CD4-positive, alpha-beta memory T cell (primary cell): ENCODE data around the gene MAP2K7. TPM values are rescaled to one million over a fixed set of nuclear protein-coding genes. Genes with fewer than 3 reads are reported as not detected.

Experiments
- CTCF ChIA-PET: fragments of 350-600 bp; sonication (Branson Sonifier 250); formaldehyde crosslinking; loops from one replicate; lab custom pipeline; 2021; ENCODE audit warnings: inconsistent platforms; ENCODE audit not compliant: partially characterized antibody; lab: Charles Lee
- POLR2A ChIA-PET: fragments of 350-600 bp; sonication (Branson Sonifier 250); formaldehyde crosslinking; loops from one replicate; lab custom pipeline; 2021; ENCODE audit not compliant: partially characterized antibody; lab: Charles Lee
- DNase-seq, 5 donors: peaks; one replicate each; pipeline versions ENCODE4 v3.0.0 to v3.0.0-alpha.2; 2020 to 2022; ENCODE audit warnings: mixed read lengths in 1 of 5
- H3K27ac ChIP-seq: one replicate; pipeline ENCODE4 v1.7.0; 2013; ENCODE audit warnings: low read depth, low read length
- H3K27me3 ChIP-seq: 2 replicates; pipeline ENCODE4 v1.7.0; 2013; ENCODE audit warnings: mild to moderate bottlenecking, low read length, moderate library complexity; ENCODE audit not compliant: insufficient read depth
- H3K36me3 ChIP-seq: 2 replicates; pipeline ENCODE4 v1.7.0; 2013; ENCODE audit warnings: mild to moderate bottlenecking, low read length, moderate library complexity; ENCODE audit not compliant: insufficient read depth
- H3K4me1 ChIP-seq: 2 replicates; pipeline ENCODE4 v1.7.0; 2013; ENCODE audit warnings: mild to moderate bottlenecking, low read length, moderate library complexity; ENCODE audit not compliant: insufficient read depth
- H3K4me3 ChIP-seq, 2 donors: one replicate each; pipeline ENCODE4 v1.7.0; 2013; ENCODE audit warnings: low read length in 2 of 2, mild to moderate bottlenecking in 1 of 2
- H3K9me3 ChIP-seq, 2 donors: one replicate each; pipeline ENCODE4 v1.7.0; 2013; ENCODE audit warnings: low read length in 2 of 2, control low read depth in 1 of 2; ENCODE audit not compliant: control insufficient read depth in 1 of 2
- H3K27ac Mint-ChIP-seq, 7 donors: one replicate each; pipeline ENCODE4 v1.8.0; 2020 to 2021; ENCODE audit warnings: mixed read lengths in 7 of 7, mild to moderate bottlenecking in 6 of 7, inconsistent platforms in 3 of 7, moderate library complexity in 3 of 7
- H3K27me3 Mint-ChIP-seq, 2 donors: one replicate each; pipeline ENCODE4 v1.8.0; 2020 to 2021; ENCODE audit warnings: mixed read lengths in 2 of 2
- H3K36me3 Mint-ChIP-seq, 2 donors: one replicate each; pipeline ENCODE4 v1.8.0; 2020 to 2021; ENCODE audit warnings: mixed read lengths in 2 of 2, inconsistent platforms in 1 of 2, mild to moderate bottlenecking in 1 of 2
- H3K4me1 Mint-ChIP-seq, 4 donors: one replicate each; pipeline ENCODE4 v1.8.0; 2020 to 2021; ENCODE audit warnings: mixed read lengths in 4 of 4, mild to moderate bottlenecking in 1 of 4
- H3K4me3 Mint-ChIP-seq, 8 donors: one replicate each; pipeline ENCODE4 v1.8.0; 2020 to 2021; ENCODE audit warnings: mixed read lengths in 8 of 8, mild to moderate bottlenecking in 7 of 8, moderate library complexity in 6 of 8, inconsistent platforms in 3 of 8
- H3K9me3 Mint-ChIP-seq, 8 donors: one replicate each; pipeline ENCODE4 v1.8.0; 2020 to 2021; ENCODE audit warnings: mixed read lengths in 8 of 8, mild to moderate bottlenecking in 5 of 8, inconsistent platforms in 3 of 8, moderate library complexity in 1 of 8
- intact Hi-C: fragments of 100-400 bp; cut with micrococcal nuclease; formaldehyde crosslinking; loops from one replicate; pipeline ENCODE4 v1.15.1; 2023
- polyA plus RNA-seq, 2 donors: library from polyadenylated mRNA; unstranded; fragments of 300-500 nt; fragmentation: Illumina TruSeq; gene quantifications; one replicate each; pipeline ENCODE4 v1.2.3, GENCODE V29; 2021
- total RNA-seq, 2 experiments: library from RNA; stranded (reverse); gene quantifications; one replicate each; pipeline ENCODE4 v1.2.3, GENCODE V29; 2021

MAP2K7 gene
- total and polyA plus RNA-seq, 4 experiments from 2014 or later, result 0.57 to 62.5 (median 31.1) TPM

DNA sequence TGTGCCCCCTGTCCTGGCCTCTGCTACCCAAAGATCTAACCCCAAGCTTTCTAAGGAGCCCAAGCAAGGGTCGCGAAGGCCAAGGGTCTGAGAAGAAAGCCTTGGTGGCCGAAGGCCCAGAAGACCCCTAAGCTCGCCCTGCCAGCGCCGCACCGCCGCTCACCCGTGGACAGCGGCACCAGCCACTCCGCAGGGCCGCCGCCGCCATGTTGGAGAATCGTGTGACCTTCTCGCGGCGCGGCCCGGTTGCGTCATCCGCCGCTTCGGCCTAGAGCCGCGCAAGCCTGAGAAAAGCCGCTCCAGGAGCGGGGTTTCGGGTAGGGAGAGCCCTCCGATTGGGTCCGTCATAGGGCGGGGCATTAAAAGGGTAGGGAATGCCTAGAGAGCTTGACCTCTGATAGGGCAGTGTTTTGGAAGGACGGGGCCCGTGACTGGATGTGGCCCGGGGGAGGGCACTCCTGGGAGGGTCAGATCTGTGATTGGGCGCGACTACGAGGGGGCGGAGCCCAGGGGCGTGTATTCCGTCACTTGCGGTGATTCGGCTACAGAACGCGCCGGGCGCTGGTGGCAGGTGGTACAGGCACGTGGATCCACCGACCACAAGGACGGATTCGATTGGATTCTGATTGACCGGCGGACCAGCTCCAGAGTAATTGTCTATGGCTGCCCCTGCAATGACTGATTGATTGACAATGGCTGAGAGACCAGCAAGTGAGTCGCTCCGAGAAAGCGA, 39.9 kb downstream of the MAP2K7 start, which contains the start of gene TIMM44:
Gene TIMM44 (minus strand): TSS at position 223 of the 733 bp plus-strand sequence. CDS start 15 bp downstream, at position 208.
- Mint-ChIP-seq H3K4me1 (peaks cover 11 to 45% (median 28%) of the 10 kb centered on the region in 4 donors), H3K9me3 (no peaks in the 10 kb centered on the region), H3K36me3 (peaks cover 6 to 13% of the 10 kb centered on the region in 2 donors), H3K27me3 (no peaks in the 10 kb centered on the region), H3K4me3 (peak within 1 kb of the TSS; percentile 86 to 94 (median 92)), H3K27ac (peak within 1 kb of the TSS; percentile 88 to 98 (median 97))
- Histone ChIP-seq H3K27ac (peak within 1 kb of the TSS; percentile 92), H3K9me3 (no peaks in the 10 kb centered on the region), H3K4me3 (peak within 1 kb of the TSS; percentile 58 to 71), H3K27me3 (no peaks in the 10 kb centered on the region), H3K4me1 (peaks cover 16% of the 10 kb centered on the region), H3K36me3 (peaks cover 9% of the 10 kb centered on the region)
- POLR2A ChIA-PET, result interaction anchor here (0.7 to 3.4 kb wide), 25 partner anchors 8 to 1519 kb away, joined by 3 to 53 read pairs (median 5); partner anchors contain the start of genes ARHGEF18, CERS4, CTXN1 and ELAVL1
- peak; percentile 98 to 100 (median 99) for DNase-seq
- CTCF ChIA-PET, result interaction anchor here (0.6 to 6.5 kb wide), 23 partner anchors 8 to 470 kb away, joined by 3 to 66 read pairs (median 5); partner anchors contain the start of genes MAP2K7, MARCHF2 and SNAPC2
- intact Hi-C loops, result loop anchor here (1.0 to 10.0 kb wide), 8 partner anchors 14 to 310 kb away; partner anchors contain the start of genes CERS4, MAP2K7 and SNAPC2

DNA sequence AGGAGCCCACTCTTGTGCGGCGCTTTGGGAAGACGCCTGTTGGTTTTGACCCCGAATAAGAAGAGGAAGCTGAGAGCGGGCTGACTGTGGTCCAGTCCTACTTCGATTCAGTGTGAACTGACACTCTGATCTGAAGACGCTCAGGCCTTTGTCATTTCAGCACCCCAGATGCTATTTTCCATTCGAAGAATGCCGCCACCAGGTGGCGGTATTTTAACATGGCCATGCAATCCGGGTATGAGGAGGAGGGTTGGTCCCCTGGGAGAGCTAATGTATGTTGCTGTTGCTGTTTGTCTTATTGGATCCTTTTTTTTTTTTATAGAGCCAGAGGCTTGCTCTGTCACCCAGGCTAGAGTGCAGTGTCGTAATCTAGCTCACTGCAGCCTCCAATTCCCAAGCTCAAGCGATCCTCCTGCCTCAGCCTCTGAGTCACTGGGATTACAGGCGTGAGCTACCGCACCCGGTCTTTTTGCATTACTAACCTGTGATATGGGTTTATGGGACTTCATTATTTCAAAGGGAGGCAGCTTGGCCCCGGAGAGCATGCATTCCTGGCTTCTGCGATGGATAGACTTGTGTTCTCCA, 40.6 kb downstream of the MAP2K7 start:
- peaks cover 16% of the 10 kb centered on the region for H3K4me1 ChIP-seq
- POLR2A ChIA-PET, result interaction anchor here (1.0 to 3.4 kb wide), 24 partner anchors 8 to 1520 kb away, joined by 3 to 53 read pairs (median 6); partner anchors contain the start of genes ARHGEF18, CERS4, CTXN1 and ELAVL1
- H3K36me3 Mint-ChIP-seq, result peaks cover 6 to 9% of the 10 kb centered on the region in 2 donors

DNA sequence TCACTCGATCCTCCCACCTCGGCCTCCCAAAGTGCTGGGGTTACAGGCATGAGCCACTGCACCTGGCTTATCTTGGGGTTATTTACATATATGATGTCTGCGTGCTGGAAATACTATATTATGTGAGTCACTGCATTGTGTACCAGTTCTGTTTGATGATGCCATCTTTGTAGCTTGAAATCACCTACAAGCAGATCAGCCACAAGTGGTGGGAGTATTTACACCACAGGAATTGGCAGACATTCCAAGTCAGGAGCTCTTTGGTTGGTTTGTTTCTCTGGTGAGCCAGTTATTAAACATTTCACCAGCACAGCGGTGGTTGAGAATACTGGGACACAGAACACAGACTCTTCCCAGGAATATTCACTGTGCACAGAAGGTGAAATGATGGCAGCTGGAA, 44.3 kb downstream of the MAP2K7 start:
- no peak overlapping the region for H3K4me3 ChIP-seq
- no peaks in the 10 kb centered on the region for H3K9me3 ChIP-seq
- no peak overlapping the region for H3K27ac ChIP-seq
- intact Hi-C loops, result loop anchor here (10.0 kb wide), 1 partner anchor 207 kb away; no protein-coding TSS in a partner anchor
- peaks cover 2% of the 10 kb centered on the region for H3K4me1 ChIP-seq
- H3K36me3 ChIP-seq, result no peaks in the 10 kb centered on the region
- H3K36me3 Mint-ChIP-seq, result peaks cover 0 to 3% of the 10 kb centered on the region in 2 donors
- no peak overlapping the region for H3K4me3 Mint-ChIP-seq
- no peaks in the 10 kb centered on the region for H3K27me3 Mint-ChIP-seq
- H3K4me1 Mint-ChIP-seq, result peaks cover 0 to 18% (median 8%) of the 10 kb centered on the region in 4 donors
- H3K27me3 ChIP-seq, result no peaks in the 10 kb centered on the region
- no peaks in the 10 kb centered on the region for H3K9me3 Mint-ChIP-seq
- POLR2A ChIA-PET, result no interaction called here
- CTCF ChIA-PET, result interaction anchor here (1.2 kb wide), 1 partner anchor 54 kb away, joined by 5 read pairs; no protein-coding TSS in a partner anchor
- no peak overlapping the region for H3K27ac Mint-ChIP-seq
- DNase-seq, result no peak

More for the DNA sequence above, 40.6 kb downstream of the MAP2K7 start:
- H3K36me3 ChIP-seq, result peaks cover 9% of the 10 kb centered on the region
- H3K9me3 ChIP-seq, result no peaks in the 10 kb centered on the region
- DNase-seq, result peak; percentile 81 to 88 (median 82)
- H3K4me3 ChIP-seq, result peak overlapping the region; percentile 19 to 71
- CTCF ChIA-PET, result interaction anchor here (0.6 to 6.5 kb wide), 25 partner anchors 8 to 469 kb away, joined by 3 to 66 read pairs (median 5); partner anchors contain the start of genes MAP2K7, MARCHF2 and SNAPC2
- Mint-ChIP-seq H3K4me3 (peak overlapping the region; percentile 86 to 94 (median 92)), H3K9me3 (no peaks in the 10 kb centered on the region), H3K27me3 (no peaks in the 10 kb centered on the region), H3K4me1 (peaks cover 8 to 41% (median 24%) of the 10 kb centered on the region in 4 donors), H3K27ac (peak overlapping the region; percentile 88 to 98 (median 97))
- intact Hi-C loops, result loop anchor here (1.0 to 10.0 kb wide), 3 partner anchors 58 to 309 kb away; no protein-coding TSS in a partner anchor
- peak overlapping the region; percentile 92 for H3K27ac ChIP-seq
- no peaks in the 10 kb centered on the region for H3K27me3 ChIP-seq

DNA sequence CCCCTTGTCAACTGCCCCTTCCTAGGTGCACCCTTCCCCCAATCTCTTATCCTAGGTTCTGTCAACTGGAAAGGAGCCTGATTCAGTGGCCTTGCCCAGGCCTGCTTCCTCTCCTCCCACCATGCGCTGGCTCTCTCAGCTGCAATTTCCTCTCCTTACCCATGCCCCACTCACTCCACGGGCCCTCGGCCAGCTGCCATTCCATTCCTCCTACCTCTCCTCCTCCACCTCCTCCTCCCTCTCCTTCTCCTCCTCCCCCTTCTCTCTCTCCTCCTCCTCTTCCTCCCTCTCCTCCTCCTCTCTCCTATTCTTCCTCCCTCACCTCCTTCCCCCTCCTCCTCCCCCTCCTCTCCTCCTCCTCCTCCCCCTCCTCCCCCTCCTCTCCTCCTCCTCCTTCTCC, 49.4 kb downstream of the MAP2K7 start:
- no peak for DNase-seq
- H3K4me3 Mint-ChIP-seq, result no peak overlapping the region
- Histone ChIP-seq H3K9me3 (no peaks in the 10 kb centered on the region), H3K4me3 (no peak overlapping the region), H3K27ac (no peak overlapping the region), H3K27me3 (no peaks in the 10 kb centered on the region), H3K36me3 (no peaks in the 10 kb centered on the region), H3K4me1 (no peaks in the 10 kb centered on the region)
- CTCF ChIA-PET, result interaction anchor here (2.3 kb wide), 1 partner anchor 9 kb away, joined by 9 read pairs; the partner anchor contains the start of gene TIMM44
- peak overlapping the region in 1 of 7 donors; percentile 48 for H3K27ac Mint-ChIP-seq
- peaks cover 0 to 4% (median 0%) of the 10 kb centered on the region in 4 donors for H3K4me1 Mint-ChIP-seq
- POLR2A ChIA-PET, result interaction anchor here (2.3 kb wide), 1 partner anchor 9 kb away, joined by 8 read pairs; the partner anchor contains the start of gene TIMM44
- no peaks in the 10 kb centered on the region for H3K9me3 Mint-ChIP-seq
- H3K27me3 Mint-ChIP-seq, result no peaks in the 10 kb centered on the region
- intact Hi-C loops, result no loop called here
- peaks cover 0 to 3% of the 10 kb centered on the region in 2 donors for H3K36me3 Mint-ChIP-seq

DNA sequence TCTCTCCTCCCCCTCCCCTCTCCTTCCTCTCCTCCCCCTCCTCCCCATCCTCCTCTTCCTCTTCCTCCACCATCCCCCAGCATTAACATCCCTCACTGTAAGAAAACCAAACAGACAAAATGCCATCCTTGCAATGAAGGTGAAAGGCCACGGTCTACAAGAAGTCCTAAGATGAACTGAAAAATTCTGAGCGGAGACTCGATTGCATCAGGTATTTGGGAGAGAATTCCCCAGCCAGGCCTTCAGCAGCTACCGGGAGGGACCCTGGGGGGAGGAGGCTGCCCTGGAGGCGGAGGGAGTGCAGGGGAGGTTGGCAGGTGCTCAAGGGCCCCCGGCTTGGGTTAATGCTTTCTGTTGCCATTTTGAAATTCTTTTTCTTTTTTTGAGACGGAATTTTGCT, 49.9 kb downstream of the MAP2K7 start:
- Mint-ChIP-seq H3K27ac (no peak overlapping the region), H3K4me1 (peaks cover 0 to 4% (median 0%) of the 10 kb centered on the region in 4 donors), H3K9me3 (no peaks in the 10 kb centered on the region), H3K27me3 (no peaks in the 10 kb centered on the region), H3K36me3 (peaks cover 0 to 3% of the 10 kb centered on the region in 2 donors), H3K4me3 (no peak overlapping the region)
- Histone ChIP-seq H3K36me3 (no peaks in the 10 kb centered on the region), H3K27me3 (no peaks in the 10 kb centered on the region), H3K4me1 (no peaks in the 10 kb centered on the region), H3K9me3 (no peaks in the 10 kb centered on the region), H3K4me3 (no peak overlapping the region), H3K27ac (no peak overlapping the region)
- intact Hi-C loops, result no loop called here
- ChIA-PET CTCF (interaction anchor here (1.0 to 2.3 kb wide), 2 partner anchors 10 to 49 kb away, joined by 3 to 9 read pairs; partner anchors contain the start of gene TIMM44), POLR2A (interaction anchor here (2.3 kb wide), 1 partner anchor 10 kb away, joined by 8 read pairs; the partner anchor contains the start of gene TIMM44)
- no peak for DNase-seq

DNA sequence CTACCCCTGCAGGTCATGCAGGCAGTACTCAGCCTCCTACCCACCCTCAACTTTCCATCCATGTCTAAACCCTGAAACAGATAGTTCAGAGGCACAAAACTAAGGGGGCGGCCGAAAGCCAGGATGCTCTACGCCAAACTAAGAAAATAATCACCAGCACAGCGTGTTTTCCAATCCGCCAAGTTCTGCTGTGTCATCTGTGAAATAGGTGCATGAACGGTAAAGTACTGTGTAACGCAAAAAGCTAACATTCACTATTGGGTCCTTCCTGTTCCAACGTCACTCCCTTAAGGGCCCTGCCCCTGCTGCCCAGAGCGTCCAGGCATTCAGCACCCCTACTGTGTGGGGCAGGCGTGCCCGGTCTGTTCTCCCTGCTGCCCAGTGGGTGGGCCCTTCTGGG, 52.0 kb downstream of the MAP2K7 start:
- Histone ChIP-seq H3K27ac (no peak overlapping the region), H3K4me3 (no peak overlapping the region), H3K9me3 (no peaks in the 10 kb centered on the region), H3K36me3 (no peaks in the 10 kb centered on the region), H3K27me3 (no peaks in the 10 kb centered on the region), H3K4me1 (no peaks in the 10 kb centered on the region)
- POLR2A ChIA-PET, result no interaction called here
- CTCF ChIA-PET, result no interaction called here
- no peak for DNase-seq
- H3K9me3 Mint-ChIP-seq, result no peaks in the 10 kb centered on the region
- intact Hi-C loops, result no loop called here
- H3K36me3 Mint-ChIP-seq, result peaks cover 0 to 7% of the 10 kb centered on the region in 2 donors
- no peaks in the 10 kb centered on the region for H3K27me3 Mint-ChIP-seq
- peaks cover 0 to 4% (median 0%) of the 10 kb centered on the region in 4 donors for H3K4me1 Mint-ChIP-seq
- no peak overlapping the region for H3K27ac Mint-ChIP-seq
- H3K4me3 Mint-ChIP-seq, result no peak overlapping the region
